NT2/D1 (cell line): ENCODE results near the gene PATJ.
"Not testable (repeated sequence)": the region's sequence is repeated elsewhere in the genome, so short reads cannot be mapped to it uniquely, and the experiment has no call there.

ENCODE experiments used
- DNase-seq: peaks from one replicate; pipeline ENCODE4 v3.0.0-alpha.2; 2011; ENCODE audit warnings: low read depth, low spot score
- H3K27me3 ChIP-seq: 2 replicates; pipeline ENCODE4 v1.6.0; 2011; ENCODE audit warnings: mild to moderate bottlenecking; ENCODE audit not compliant: insufficient read length, insufficient read depth
- H3K36me3 ChIP-seq: 2 replicates; pipeline ENCODE4 v1.6.1; 2011; ENCODE audit warnings: mild to moderate bottlenecking, low read length, mixed read lengths; ENCODE audit not compliant: insufficient read depth, insufficient read length
- H3K4me1 ChIP-seq: 2 replicates; pipeline ENCODE4 v1.5.1; 2011; ENCODE audit not compliant: insufficient read depth, insufficient read length
- H3K4me3 ChIP-seq: 2 replicates; pipeline ENCODE4 v1.5.1; 2011; ENCODE audit warnings: low read depth; ENCODE audit not compliant: insufficient read length
- H3K9ac ChIP-seq: 2 replicates; pipeline ENCODE4 v1.6.0; 2011; ENCODE audit warnings: low read depth; ENCODE audit not compliant: insufficient read length
- H3K9me3 ChIP-seq: 2 replicates; pipeline ENCODE4 v1.5.1; 2011; ENCODE audit warnings: mild to moderate bottlenecking, low read length; ENCODE audit not compliant: insufficient read depth
- SUZ12 ChIP-seq: IDR thresholded peaks from 2 replicates; pipeline ENCODE4 v1.6.1; 2011; ENCODE audit not compliant: insufficient read length, insufficient read depth; ENCODE audit errors: extremely low read depth
- YY1 ChIP-seq: IDR thresholded peaks from 2 replicates; pipeline ENCODE4 v1.6.1; 2011; ENCODE audit not compliant: insufficient read length, insufficient read depth
- ZNF274 ChIP-seq: IDR thresholded peaks from 2 replicates; pipeline ENCODE4 v1.6.1; 2011; ENCODE audit warnings: mild to moderate bottlenecking, low read depth, low read length

Gene PATJ, protein sequence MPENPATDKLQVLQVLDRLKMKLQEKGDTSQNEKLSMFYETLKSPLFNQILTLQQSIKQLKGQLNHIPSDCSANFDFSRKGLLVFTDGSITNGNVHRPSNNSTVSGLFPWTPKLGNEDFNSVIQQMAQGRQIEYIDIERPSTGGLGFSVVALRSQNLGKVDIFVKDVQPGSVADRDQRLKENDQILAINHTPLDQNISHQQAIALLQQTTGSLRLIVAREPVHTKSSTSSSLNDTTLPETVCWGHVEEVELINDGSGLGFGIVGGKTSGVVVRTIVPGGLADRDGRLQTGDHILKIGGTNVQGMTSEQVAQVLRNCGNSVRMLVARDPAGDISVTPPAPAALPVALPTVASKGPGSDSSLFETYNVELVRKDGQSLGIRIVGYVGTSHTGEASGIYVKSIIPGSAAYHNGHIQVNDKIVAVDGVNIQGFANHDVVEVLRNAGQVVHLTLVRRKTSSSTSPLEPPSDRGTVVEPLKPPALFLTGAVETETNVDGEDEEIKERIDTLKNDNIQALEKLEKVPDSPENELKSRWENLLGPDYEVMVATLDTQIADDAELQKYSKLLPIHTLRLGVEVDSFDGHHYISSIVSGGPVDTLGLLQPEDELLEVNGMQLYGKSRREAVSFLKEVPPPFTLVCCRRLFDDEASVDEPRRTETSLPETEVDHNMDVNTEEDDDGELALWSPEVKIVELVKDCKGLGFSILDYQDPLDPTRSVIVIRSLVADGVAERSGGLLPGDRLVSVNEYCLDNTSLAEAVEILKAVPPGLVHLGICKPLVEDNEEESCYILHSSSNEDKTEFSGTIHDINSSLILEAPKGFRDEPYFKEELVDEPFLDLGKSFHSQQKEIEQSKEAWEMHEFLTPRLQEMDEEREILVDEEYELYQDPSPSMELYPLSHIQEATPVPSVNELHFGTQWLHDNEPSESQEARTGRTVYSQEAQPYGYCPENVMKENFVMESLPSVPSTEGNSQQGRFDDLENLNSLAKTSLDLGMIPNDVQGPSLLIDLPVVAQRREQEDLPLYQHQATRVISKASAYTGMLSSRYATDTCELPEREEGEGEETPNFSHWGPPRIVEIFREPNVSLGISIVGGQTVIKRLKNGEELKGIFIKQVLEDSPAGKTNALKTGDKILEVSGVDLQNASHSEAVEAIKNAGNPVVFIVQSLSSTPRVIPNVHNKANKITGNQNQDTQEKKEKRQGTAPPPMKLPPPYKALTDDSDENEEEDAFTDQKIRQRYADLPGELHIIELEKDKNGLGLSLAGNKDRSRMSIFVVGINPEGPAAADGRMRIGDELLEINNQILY (N-terminal part only)

DNA sequence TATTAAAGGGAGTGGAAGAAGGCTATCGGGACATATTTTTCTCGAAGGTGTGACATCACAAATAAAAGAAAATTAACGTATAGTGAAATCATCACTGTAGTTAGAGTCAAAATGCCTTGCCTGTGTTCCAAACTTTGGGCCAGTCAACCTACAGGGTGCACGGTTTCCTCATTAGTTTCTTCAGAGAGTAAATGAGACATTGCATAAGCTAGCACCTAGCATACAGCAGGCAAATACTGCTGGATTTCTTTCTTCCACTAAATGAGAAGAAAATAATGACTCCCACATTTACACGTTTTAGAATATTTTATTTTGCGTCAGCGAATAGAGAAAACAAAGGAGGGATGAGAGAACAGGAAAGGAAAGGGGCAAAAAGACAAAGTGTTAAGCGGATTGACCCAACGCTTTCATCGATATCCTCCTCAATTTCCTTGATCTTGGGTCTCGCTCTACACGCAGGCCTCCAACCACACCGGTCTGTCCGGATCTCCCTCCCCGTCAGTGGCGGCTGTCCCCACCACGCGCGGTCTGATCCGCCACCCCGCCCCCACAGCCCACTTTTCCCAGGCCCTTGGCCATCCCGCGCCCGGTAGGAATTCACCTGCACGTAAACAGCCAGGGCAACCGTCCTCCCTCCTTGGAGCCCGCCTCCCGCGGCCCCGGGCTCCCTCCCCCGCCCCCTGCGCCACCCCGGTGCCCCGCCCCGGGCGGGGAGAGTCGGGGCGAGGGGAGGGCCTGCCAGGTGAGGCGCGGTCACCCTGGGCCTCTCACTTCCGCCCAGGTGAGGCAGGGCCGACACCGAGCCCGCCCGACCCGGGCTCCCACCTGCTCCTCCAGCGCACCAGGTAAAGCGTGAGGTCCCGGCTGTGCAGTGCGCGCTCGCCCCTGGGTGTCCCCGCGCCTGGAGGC lies at the start of gene PATJ:
PATJ (plus strand) TSS at position 770 of the 909 bp plus-strand sequence. CDS start 20,413 bp downstream, outside the sequence.
- no peaks in the 10 kb centered on the region for H3K36me3 ChIP-seq
- no peaks in the 10 kb centered on the region for H3K27me3 ChIP-seq
- no peaks in the 10 kb centered on the region for H3K9me3 ChIP-seq
- H3K9ac ChIP-seq, result peak within 1 kb of the TSS; percentile 91
- peak within 1 kb of the TSS; percentile 59 for H3K4me3 ChIP-seq
- DNase-seq, result no peak
- no peaks in the 10 kb centered on the region for H3K4me1 ChIP-seq
- TF ChIP-seq SUZ12 (no peak), YY1 (no peak), ZNF274 (no peak)

DNA sequence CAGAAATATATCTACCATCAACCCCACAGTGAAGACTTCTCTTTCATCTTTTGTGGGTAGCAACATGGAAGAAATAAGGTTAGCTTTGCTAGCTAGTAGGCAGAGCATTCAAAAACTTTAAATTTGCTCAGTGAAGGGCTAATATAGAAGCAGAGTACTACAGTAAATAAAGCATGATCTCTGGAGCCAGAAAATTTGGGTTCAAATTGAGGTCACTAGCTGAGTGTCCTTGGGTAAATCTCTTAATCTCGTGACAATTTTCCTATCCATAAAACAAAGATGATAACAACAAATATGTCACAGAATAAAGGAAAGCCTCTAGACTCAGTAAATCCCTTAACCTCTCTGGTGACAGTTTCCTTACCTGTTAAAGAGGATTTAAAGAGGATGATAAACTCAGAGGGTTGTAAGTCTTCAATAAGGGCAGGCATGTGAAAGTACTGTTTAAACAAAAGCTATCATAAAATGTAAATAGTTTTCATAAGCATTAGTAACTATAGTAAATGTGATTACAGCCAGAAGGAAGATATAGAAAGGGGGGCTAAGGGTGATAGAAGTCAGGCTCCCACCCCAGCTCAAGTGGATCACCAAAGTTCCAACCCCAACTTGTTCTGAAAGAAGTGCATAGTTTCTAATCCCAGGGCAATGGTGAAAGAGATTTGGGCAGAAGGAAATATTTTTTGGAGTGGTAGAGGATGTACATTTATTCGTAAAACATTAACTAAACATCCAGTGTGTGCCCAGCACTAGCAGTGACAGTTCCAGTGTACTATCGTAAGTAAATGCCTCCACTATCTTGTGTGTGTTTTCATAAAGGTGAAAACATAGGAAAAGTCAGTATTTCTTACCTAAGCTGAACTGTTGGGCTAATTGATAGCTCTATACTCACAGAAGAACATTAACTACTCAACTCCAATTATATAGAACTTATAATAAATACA lies 42.1 kb upstream of the PATJ start:
- H3K36me3 ChIP-seq, result peaks cover 57% of the 10 kb centered on the region
- TF ChIP-seq ZNF274 (no peak), YY1 (no peak), SUZ12 (no peak)

DNA sequence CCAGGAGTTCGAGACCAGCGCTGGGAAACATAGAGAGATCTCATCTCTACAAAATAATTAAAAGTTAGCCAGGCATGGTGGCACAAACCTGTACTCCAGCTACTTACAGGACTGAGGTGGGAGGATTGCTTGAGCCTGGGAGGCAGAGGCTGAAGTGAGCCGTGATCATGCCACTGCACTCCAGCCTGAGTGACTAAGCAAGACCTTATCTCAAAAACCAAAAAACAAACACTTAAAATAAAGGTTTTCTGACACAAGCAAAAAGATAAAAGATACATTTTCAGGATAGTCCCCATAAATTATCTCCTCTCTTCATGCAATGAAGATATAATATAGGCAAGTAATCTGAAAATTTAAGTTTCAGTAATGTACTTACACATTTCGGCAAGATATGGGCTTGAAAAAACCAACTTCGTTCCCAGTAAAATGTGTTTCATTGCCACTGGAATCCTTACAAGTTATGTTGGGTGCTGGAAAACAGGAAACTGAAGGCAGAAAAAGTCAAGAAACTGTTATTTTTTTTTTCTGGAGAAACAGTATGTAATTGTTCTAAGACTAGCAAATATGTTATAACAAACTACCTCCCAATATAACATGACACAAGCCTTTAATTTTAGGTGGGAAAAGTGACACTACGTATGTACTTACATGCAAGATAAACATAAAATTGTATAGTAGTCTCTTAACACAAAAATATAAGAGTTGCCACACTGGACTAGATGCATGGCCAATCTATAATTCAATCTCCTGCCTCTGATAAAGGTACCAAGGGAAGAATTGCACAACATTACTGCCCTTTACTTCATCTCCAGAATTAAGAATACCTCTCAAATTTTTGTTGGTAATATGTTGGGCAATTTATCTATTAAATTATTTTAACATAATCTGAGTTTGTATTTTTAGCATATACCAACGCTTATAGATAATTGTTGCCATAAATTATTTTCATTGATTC lies 33.0 kb upstream of the PATJ start:
- H3K36me3 ChIP-seq, result peaks cover 61% of the 10 kb centered on the region
- H3K4me1 ChIP-seq, result no peaks in the 10 kb centered on the region
- TF ChIP-seq SUZ12, result no peak
- TF ChIP-seq YY1, result no peak
- no peak for TF ChIP-seq ZNF274
- H3K9me3 ChIP-seq, result no peaks in the 10 kb centered on the region
- DNase-seq, result no peak
- H3K27me3 ChIP-seq, result no peaks in the 10 kb centered on the region
- no peak overlapping the region for H3K4me3 ChIP-seq
- H3K9ac ChIP-seq, result no peak overlapping the region

More for the DNA sequence above, 42.1 kb upstream of the PATJ start:
- no peak overlapping the region for H3K4me3 ChIP-seq
- H3K27me3 ChIP-seq, result no peaks in the 10 kb centered on the region
- H3K9ac ChIP-seq, result no peak overlapping the region
- no peak for DNase-seq
- no peaks in the 10 kb centered on the region for H3K4me1 ChIP-seq
- H3K9me3 ChIP-seq, result no peaks in the 10 kb centered on the region

DNA sequence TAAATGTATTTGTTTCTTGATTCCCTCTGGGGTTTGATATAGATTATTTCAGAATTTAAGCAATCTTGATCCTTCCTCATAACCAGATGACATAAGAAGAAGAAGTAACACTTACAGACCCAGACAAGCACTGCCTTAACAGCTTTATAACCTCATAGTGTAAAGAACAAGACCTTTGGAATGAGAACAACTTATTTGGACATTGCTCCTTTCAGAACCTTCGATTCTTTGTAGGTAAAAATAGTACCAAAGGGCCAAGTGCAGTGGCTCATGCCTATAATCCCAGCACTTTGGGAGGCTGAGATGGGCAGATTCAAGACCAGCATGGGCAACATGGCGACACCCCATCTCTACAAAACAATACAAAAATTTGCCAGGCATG lies 32.4 kb upstream of the PATJ start:
- Histone ChIP-seq H3K4me3 (no peak overlapping the region), H3K27me3 (no peaks in the 10 kb centered on the region), H3K4me1 (no peaks in the 10 kb centered on the region), H3K9ac (no peak overlapping the region), H3K9me3 (no peaks in the 10 kb centered on the region), H3K36me3 (peaks cover 59% of the 10 kb centered on the region)
- no peak for DNase-seq
- TF ChIP-seq SUZ12 (no peak), YY1 (no peak), ZNF274 (no peak)

DNA sequence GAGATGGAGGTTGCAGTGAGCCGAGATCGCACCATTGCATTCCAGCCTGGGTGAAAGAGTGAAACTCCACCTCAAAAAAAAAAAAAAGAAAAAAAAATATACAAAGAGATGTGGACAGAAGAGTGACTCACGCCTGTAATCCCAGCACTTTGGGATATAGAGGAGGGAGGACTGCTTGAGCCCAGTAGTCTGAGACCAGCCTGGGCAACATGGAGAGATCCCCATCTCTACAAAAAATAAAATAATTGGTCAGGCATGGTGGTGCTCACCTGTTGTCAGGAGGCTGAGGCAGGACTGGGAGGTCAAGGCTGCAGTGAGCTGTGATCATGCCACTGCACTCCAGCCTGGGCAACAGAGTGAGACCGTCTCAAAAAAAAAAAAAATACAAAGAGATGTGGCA lies 31.0 kb upstream of the PATJ start:
- not testable (repeated sequence) for H3K4me3 ChIP-seq, H3K9ac ChIP-seq, H3K4me1 ChIP-seq, H3K27me3 ChIP-seq, DNase-seq, H3K9me3 ChIP-seq
- H3K36me3 ChIP-seq, result peaks cover 50% of the 10 kb centered on the region
